Keratinocyte (primary cell): ENCODE measurements around the gene PSMA4. TPM values are rescaled to one million over a fixed set of nuclear protein-coding genes. Genes with fewer than 3 reads are reported as not detected.

ENCODE experiments used
- DNase-seq: peaks from one replicate; pipeline ENCODE4 v3.0.0-alpha.2; 2011; ENCODE audit warnings: low read depth, missing footprints, low spot score
- FAIRE-seq: peaks from 2 replicates; lab custom pipeline; 2011; peaks lifted over from hg19 to GRCh38; lab: Jason Lieb, UNC
- H2AFZ ChIP-seq: 2 replicates; pipeline ENCODE4 v1.6.0; 2012; ENCODE audit warnings: low read length, control low read depth, inconsistent platforms; ENCODE audit not compliant: control insufficient read depth
- H3K27ac ChIP-seq: 2 replicates; pipeline ENCODE4 v1.5.1; 2011; ENCODE audit warnings: low read length; ENCODE audit not compliant: control insufficient read depth, insufficient read depth
- H3K27me3 ChIP-seq: 3 replicates; pipeline ENCODE4 v1.6.0; 2011; ENCODE audit warnings: low read length; ENCODE audit not compliant: control insufficient read depth, insufficient read depth; ENCODE audit errors: extremely low read depth
- H3K36me3 ChIP-seq, 2 experiments: 2 replicates in 1 of 2; 3 replicates in 1 of 2; pipeline ENCODE4 v1.5.1; 2011; ENCODE audit warnings: low read length in 2 of 2, mild to moderate bottlenecking in 1 of 2; ENCODE audit not compliant: control insufficient read depth in 2 of 2, insufficient read depth in 2 of 2; ENCODE audit errors: extremely low read depth in 1 of 2
- H3K4me1 ChIP-seq: 3 replicates; pipeline ENCODE4 v1.5.1; 2011; ENCODE audit warnings: low read length; ENCODE audit not compliant: control insufficient read depth, insufficient read depth; ENCODE audit errors: extremely low read depth
- H3K4me2 ChIP-seq: 3 replicates; pipeline ENCODE4 v1.6.0; 2011; ENCODE audit warnings: low read depth, low read length; ENCODE audit not compliant: control insufficient read depth, insufficient read depth; ENCODE audit errors: extremely low read depth
- H3K4me3 ChIP-seq, 3 experiments: fragments of 200-600 bp in 1 of 3; sonication (generic) in 1 of 3; 2 replicates in 2 of 3; 3 replicates in 1 of 3; pipeline ENCODE4 v1.5.1; 2011 to 2016; ENCODE audit warnings: low read length in 3 of 3, mild to moderate bottlenecking in 3 of 3, control low read depth in 2 of 3, inconsistent platforms in 1 of 3, low read depth in 1 of 3, mixed read lengths in 1 of 3, mixed run types in 1 of 3, moderate library complexity in 1 of 3; ENCODE audit not compliant: control insufficient read depth in 2 of 3, insufficient read depth in 2 of 3; ENCODE audit errors: extremely low read depth in 1 of 3
- H3K79me2 ChIP-seq: 2 replicates; pipeline ENCODE4 v1.6.0; 2012; ENCODE audit warnings: low read length; ENCODE audit not compliant: control insufficient read depth, insufficient read depth
- H3K9ac ChIP-seq: 3 replicates; pipeline ENCODE4 v1.6.0; 2011; ENCODE audit warnings: low read length; ENCODE audit not compliant: control insufficient read depth, insufficient read depth; ENCODE audit errors: extremely low read depth
- H3K9me1 ChIP-seq: 3 replicates; pipeline ENCODE4 v1.6.0; 2011; ENCODE audit warnings: low read length; ENCODE audit not compliant: control insufficient read depth, insufficient read depth; ENCODE audit errors: extremely low read depth
- H3K9me3 ChIP-seq: 2 replicates; pipeline ENCODE4 v1.5.1; 2012; ENCODE audit warnings: low read depth, low read length; ENCODE audit not compliant: control insufficient read depth
- H4K20me1 ChIP-seq: 3 replicates; pipeline ENCODE4 v1.6.0; 2011; ENCODE audit warnings: low read length; ENCODE audit not compliant: control insufficient read depth, insufficient read depth; ENCODE audit errors: extremely low read depth
- CTCF ChIP-seq, 3 experiments: IDR thresholded peaks in 1 of 3; conservative IDR thresholded peaks in 1 of 3; optimal IDR thresholded peaks in 1 of 3; 2 replicates in 2 of 3; 3 replicates in 1 of 3; pipeline versions ENCODE3 to v1.5.1; 2011; ENCODE audit warnings: low read length in 3 of 3, mild to moderate bottlenecking in 3 of 3, moderate library complexity in 2 of 3, control low read depth in 1 of 3, inconsistent platforms in 1 of 3; ENCODE audit not compliant: insufficient read depth in 2 of 3; ENCODE audit errors: extremely low read depth in 1 of 3
- EZH2 ChIP-seq: IDR thresholded peaks from one replicate; pipeline ENCODE4 v1.6.1; 2012; ENCODE audit warnings: inconsistent platforms, mild to moderate bottlenecking, low read length, moderate library complexity
- dilution Hi-C: fragments of 300-500 bp; cut with MboI; formaldehyde crosslinking; loops from one replicate; pipeline ENCODE4 v1.7.0; 2020; ENCODE audit warnings: low sequenced_read_pairs; ENCODE audit not compliant: extremely low pct_ligation_motif_present
- polyA plus RNA-seq, 5 experiments: library from polyadenylated mRNA; depleted of rRNA in 3 of 5; stranded (reverse) in 3 of 5; stranded (forward) in 1 of 5; unstranded in 1 of 5; fragments of >200 nt; gene quantifications; 1 replicate in 1 of 5; 2 replicates in 3 of 5; 3 replicates in 1 of 5; pipeline versions ENCODE4 v1.2.1 to v1.2.3, GENCODE V29; 2011 to 2012; ENCODE audit warnings: missing spikeins in 2 of 5, low read depth in 1 of 5, low replicate concordance in 1 of 5

The PSMA4 gene
- polyA plus RNA-seq, 1 donor (not counting 4 experiments of a cell fraction or from before 2014, with no cell fraction given), result 432 TPM

GRCh38 chr15:78567531-78567930 lies 27.3 kb downstream of the PSMA4 start:
- TF ChIP-seq CTCF (optimal IDR thresholded peaks at IDR 0.05 in 1 of 3, IDR thresholded peaks at IDR 0.05 in 1 of 3, conservative IDR thresholded peaks at IDR 0.05 in 1 of 3; ENCODE audit: extremely low read depth in 1 of 3, insufficient read depth in 2 of 3, low read length in 3 of 3) (no peak), EZH2 (no peak)
- H4K20me1 ChIP-seq, result no peaks in the 10 kb centered on the region
- H2AFZ ChIP-seq, result no peak overlapping the region
- no peak overlapping the region for H3K27ac ChIP-seq
- H3K4me1 ChIP-seq, result peaks cover 5% of the 10 kb centered on the region
- H3K36me3 ChIP-seq, result no peaks in the 10 kb centered on the region
- H3K9me3 ChIP-seq, result no peaks in the 10 kb centered on the region
- dilution Hi-C loops, result no loop called here
- no peak for DNase-seq
- H3K4me2 ChIP-seq, result peak overlapping the region; percentile 19
- H3K9ac ChIP-seq, result no peak overlapping the region
- no peak overlapping the region for H3K4me3 ChIP-seq
- no peaks in the 10 kb centered on the region for H3K9me1 ChIP-seq
- peaks cover 4% of the 10 kb centered on the region for H3K79me2 ChIP-seq
- H3K27me3 ChIP-seq, result no peaks in the 10 kb centered on the region
- FAIRE-seq, result no peak

GRCh38 chr15:78570710-78571109 lies 30.5 kb downstream of the PSMA4 start:
- no peaks in the 10 kb centered on the region for H3K9me1 ChIP-seq
- H3K27ac ChIP-seq, result no peak overlapping the region
- no peak overlapping the region for H3K4me2 ChIP-seq
- H3K27me3 ChIP-seq, result no peaks in the 10 kb centered on the region
- no peaks in the 10 kb centered on the region for H4K20me1 ChIP-seq
- H3K9me3 ChIP-seq, result no peaks in the 10 kb centered on the region
- no peak overlapping the region for H2AFZ ChIP-seq
- FAIRE-seq, result no peak
- no peak overlapping the region for H3K4me3 ChIP-seq
- no peaks in the 10 kb centered on the region for H3K36me3 ChIP-seq
- no peak overlapping the region for H3K9ac ChIP-seq
- no peak for DNase-seq
- H3K79me2 ChIP-seq, result peaks cover 4% of the 10 kb centered on the region
- peaks cover 5% of the 10 kb centered on the region for H3K4me1 ChIP-seq
- TF ChIP-seq EZH2 (no peak), CTCF (optimal IDR thresholded peaks at IDR 0.05 in 1 of 3, IDR thresholded peaks at IDR 0.05 in 1 of 3, conservative IDR thresholded peaks at IDR 0.05 in 1 of 3; ENCODE audit: extremely low read depth in 1 of 3, insufficient read depth in 2 of 3, low read length in 3 of 3) (no peak)
- dilution Hi-C loops, result no loop called here
